NCI-H748 treated with DMSO at 0.1 percent for 48 hours (cell line): ENCODE data around the gene CCT6A.
"Not testable (repeated sequence)": the region's sequence is repeated elsewhere in the genome, so short reads cannot be mapped to it uniquely, and the experiment has no call there.

ENCODE experiments used
- DNase-seq: peaks from one replicate; lab custom pipeline; 2025; lab: John Stamatoyannopoulos, UW

The CCT6A gene

GRCh38 chr7:56098187-56099008, 46.8 kb downstream of the CCT6A start:
- not testable (repeated sequence) for DNase-seq

- no peak for DNase-seq
Measured at GRCh38 chr7:56099653-56100052, 48.1 kb downstream of the CCT6A start.

GRCh38 chr7:56104138-56104537, 52.6 kb downstream of the CCT6A start:
- not testable (repeated sequence) for DNase-seq

GRCh38 chr7:56105508-56105907, 53.9 kb downstream of the CCT6A start:
- no peak for DNase-seq

GRCh38 chr7:56106108-56107073, 54.8 kb downstream of the CCT6A start, which contains the start of gene CHCHD2:
TSS of gene CHCHD2 (minus strand) at chr7:56106476. CDS start at chr7:56106413, 63 bp downstream.
- peak; percentile 92 for DNase-seq

- no peak for DNase-seq
Measured at GRCh38 chr7:56107954-56108258, 56.3 kb downstream of the CCT6A start.

- no peak for DNase-seq
Measured at GRCh38 chr7:56110611-56111010, 59.0 kb downstream of the CCT6A start.

- DNase-seq = not testable (repeated sequence)
Measured at GRCh38 chr7:56112244-56112643, 60.7 kb downstream of the CCT6A start.
